Liver (tissue), 9 donors: ENCODE data around the gene FOCAD. TPM values are rescaled to one million over a fixed set of nuclear protein-coding genes. Genes with fewer than 3 reads are reported as not detected.

Experiments
- DNase-seq: peaks from one replicate; pipeline ENCODE4 v3.0.0-alpha.2; 2017; ENCODE audit warnings: low spot score
- H3K27ac ChIP-seq, 2 donors: one replicate each; pipeline ENCODE4 v1.7.0; 2013; ENCODE audit warnings: inconsistent platforms in 2 of 2, low read length in 2 of 2, control low read depth in 1 of 2, low read depth in 1 of 2, mild to moderate bottlenecking in 1 of 2
- H3K27me3 ChIP-seq, 4 donors: one replicate each; pipeline versions ENCODE4 v1.6.1 to v1.7.0; 2013; ENCODE audit warnings: low read length in 3 of 4, inconsistent platforms in 1 of 4, mild to moderate bottlenecking in 1 of 4, moderate library complexity in 1 of 4; ENCODE audit not compliant: control insufficient read depth in 4 of 4, insufficient read depth in 4 of 4
- H3K36me3 ChIP-seq, 4 donors: one replicate each; pipeline versions ENCODE4 v1.6.1 to v1.7.0; 2013; ENCODE audit warnings: low read length in 3 of 4, mild to moderate bottlenecking in 3 of 4, low read depth in 1 of 4, moderate library complexity in 1 of 4; ENCODE audit not compliant: control insufficient read depth in 4 of 4, insufficient read depth in 3 of 4
- H3K4me1 ChIP-seq, 4 donors: one replicate each; pipeline versions ENCODE4 v1.6.1 to v1.7.0; 2013; ENCODE audit warnings: low read length in 3 of 4, mild to moderate bottlenecking in 3 of 4, moderate library complexity in 1 of 4; ENCODE audit not compliant: control insufficient read depth in 4 of 4, insufficient read depth in 4 of 4
- H3K4me3 ChIP-seq, 3 donors: one replicate each; pipeline versions ENCODE4 v1.6.1 to v1.7.0; 2013; ENCODE audit warnings: low read length in 3 of 3, control low read depth in 1 of 3, low read depth in 1 of 3, mild to moderate bottlenecking in 1 of 3
- H3K9ac ChIP-seq, 2 donors: one replicate each; pipeline ENCODE4 v1.7.0; 2013; ENCODE audit warnings: low read length in 2 of 2, mild to moderate bottlenecking in 2 of 2, moderate library complexity in 2 of 2, control low read depth in 1 of 2, low read depth in 1 of 2
- H3K9me3 ChIP-seq, 4 donors: one replicate each; pipeline versions ENCODE4 v1.6.1 to v1.7.0; 2013; ENCODE audit warnings: low read length in 3 of 4; ENCODE audit not compliant: control insufficient read depth in 4 of 4
- ATF3 ChIP-seq: IDR thresholded peaks from 2 replicates; pipeline ENCODE4 v1.6.1; 2016; ENCODE audit warnings: antibody characterized with exemption
- CTCF ChIP-seq: fragments of 150-350 bp; IDR thresholded peaks from 2 replicates; pipeline ENCODE4 v1.5.1; 2017; ENCODE audit warnings: improper control_type of control experiment, low read depth, low read length; ENCODE audit not compliant: missing input control
- EGR1 ChIP-seq, 2 donors: IDR thresholded peaks; 2 replicates each; pipeline ENCODE4 v1.6.1; 2016 to 2018; ENCODE audit warnings: antibody characterized with exemption in 2 of 2, low read depth in 2 of 2
- FOXA1 ChIP-seq: IDR thresholded peaks from 2 replicates; pipeline ENCODE4 v1.6.1; 2016; ENCODE audit warnings: antibody characterized with exemption
- FOXA2 ChIP-seq: IDR thresholded peaks from 2 replicates; pipeline ENCODE4 v1.6.1; 2016; ENCODE audit warnings: antibody characterized with exemption
- GABPA ChIP-seq, 2 donors: IDR thresholded peaks in 1 of 2; conservative IDR thresholded peaks in 1 of 2; 2 replicates each; pipeline ENCODE4 v1.6.1; 2016; ENCODE audit warnings: antibody characterized with exemption in 2 of 2, mild to moderate bottlenecking in 1 of 2, moderate library complexity in 1 of 2
- HNF4A ChIP-seq, 2 donors: conservative IDR thresholded peaks; 2 replicates each; pipeline ENCODE4 v1.6.1; 2016; ENCODE audit warnings: antibody characterized with exemption in 2 of 2, mild to moderate bottlenecking in 2 of 2
- HNF4G ChIP-seq: IDR thresholded peaks from 2 replicates; pipeline ENCODE4 v1.6.1; 2016; ENCODE audit warnings: antibody characterized with exemption
- JUND ChIP-seq, 2 donors: IDR thresholded peaks; 2 replicates each; pipeline ENCODE4 v1.6.1; 2016; ENCODE audit warnings: antibody characterized with exemption in 2 of 2
- MAX ChIP-seq: IDR thresholded peaks from 2 replicates; pipeline ENCODE4 v1.6.1; 2016; ENCODE audit warnings: antibody characterized with exemption
- NR2F2 ChIP-seq: IDR thresholded peaks from 2 replicates; pipeline ENCODE4 v1.6.1; 2016; ENCODE audit warnings: antibody characterized with exemption
- RAD21 ChIP-seq, 2 donors: IDR thresholded peaks; 2 replicates each; pipeline ENCODE4 v1.6.1; 2016; ENCODE audit warnings: antibody characterized with exemption in 2 of 2, mild to moderate bottlenecking in 2 of 2
- REST ChIP-seq: IDR thresholded peaks from 2 replicates; pipeline ENCODE4 v1.6.1; 2016; ENCODE audit warnings: antibody characterized with exemption, mild to moderate bottlenecking
- RXRA ChIP-seq, 2 donors: IDR thresholded peaks; 2 replicates each; pipeline ENCODE4 v1.6.1; 2017 to 2018; ENCODE audit warnings: antibody characterized with exemption in 2 of 2, mild to moderate bottlenecking in 1 of 2
- SP1 ChIP-seq: IDR thresholded peaks from 2 replicates; pipeline ENCODE4 v1.6.1; 2018; ENCODE audit warnings: antibody characterized with exemption, mild to moderate bottlenecking
- TAF1 ChIP-seq: conservative IDR thresholded peaks from 2 replicates; pipeline ENCODE4 v1.6.1; 2016; ENCODE audit warnings: antibody characterized with exemption, mild to moderate bottlenecking
- YY1 ChIP-seq: IDR thresholded peaks from 2 replicates; pipeline ENCODE4 v1.6.1; 2016; ENCODE audit warnings: antibody characterized with exemption, mild to moderate bottlenecking
- ZBTB33 ChIP-seq: IDR thresholded peaks from 2 replicates; pipeline ENCODE4 v1.6.1; 2016; ENCODE audit warnings: antibody characterized with exemption
- WGBS: extraction: QIAGEN DNeasy Blood & Tissue Kit; methylation state at CpG from one replicate; pipeline ENCODE4 v1.1.7; 2013; 5-methylcytosine and 5-hydroxymethylcytosine counted together
- polyA plus RNA-seq, 2 donors: library from polyadenylated mRNA; stranded (reverse) in 1 of 2; unstranded in 1 of 2; fragments of 200-250 nt in 1 of 2; fragments of >200 nt in 1 of 2; fragmentation: Nextera tagmentation in 1 of 2; extraction: Ambion mirVana in 1 of 2; gene quantifications; one replicate each; pipeline versions ENCODE4 v1.2.1 to v1.2.3, GENCODE V29; 2013 to 2015
- total RNA-seq, 2 donors: library from RNA; depleted of rRNA; stranded (reverse); fragments of >200 nt; gene quantifications; one replicate each; pipeline ENCODE4 v1.2.3, GENCODE V29; 2014
- donor health status: healthy.
- donor health status: healthy.
- donor health status: healthy.
- donor health status: healthy.
- donor health status: healthy.

Gene FOCAD
- total and polyA plus RNA-seq, 4 donors = 3.2 to 21.0 (median 10.3) TPM

GRCh38 chr9:20984506-20984905, 300.4 kb downstream of the FOCAD start:
- DNase-seq = no peak
- WGBS = 84% methylated on average over 3 of the region's 3 CpGs
- Histone ChIP-seq H3K27me3 (no peaks in the 10 kb centered on the region), H3K4me1 (no peaks in the 10 kb centered on the region), H3K9me3 (no peaks in the 10 kb centered on the region), H3K9ac (no peak overlapping the region), H3K4me3 (no peak overlapping the region), H3K27ac (no peak overlapping the region), H3K36me3 (peaks cover 0 to 2% (median 0%) of the 10 kb centered on the region in 4 donors)
- TF ChIP-seq MAX (no peak), REST (no peak)

GRCh38 chr9:20985851-20986600, 302.0 kb downstream of the FOCAD start:
- 97% methylated on average over 6 of the region's 6 CpGs for WGBS
- Histone ChIP-seq H3K27me3 (no peaks in the 10 kb centered on the region), H3K4me3 (no peak overlapping the region), H3K36me3 (peaks cover 0 to 2% (median 1%) of the 10 kb centered on the region in 4 donors), H3K4me1 (peaks cover 0 to 3% (median 0%) of the 10 kb centered on the region in 4 donors), H3K27ac (no peak overlapping the region), H3K9ac (no peak overlapping the region), H3K9me3 (no peaks in the 10 kb centered on the region)
- no peak for DNase-seq
- TF ChIP-seq EGR1 (IDR thresholded peaks at IDR 0.05; ENCODE audit: low read depth in 2 of 2) = no peak
- TF ChIP-seq SP1 = no peak
- TF ChIP-seq GABPA (IDR thresholded peaks at IDR 0.05 in 1 of 2, conservative IDR thresholded peaks at IDR 0.05 in 1 of 2) = no peak
- no peak for TF ChIP-seq ZBTB33
- no peak for TF ChIP-seq REST
- no peak for TF ChIP-seq RXRA (IDR thresholded peaks at IDR 0.05)
- TF ChIP-seq TAF1 = no peak
- no peak for TF ChIP-seq HNF4A (conservative IDR thresholded peaks at IDR 0.05)
- no peak for TF ChIP-seq RAD21 (IDR thresholded peaks at IDR 0.05)
- TF ChIP-seq NR2F2 = no peak
- TF ChIP-seq FOXA2 = no peak
- no peak for TF ChIP-seq CTCF
- TF ChIP-seq ATF3 = no peak
- no peak for TF ChIP-seq HNF4G
- no peak for TF ChIP-seq MAX
- no peak for TF ChIP-seq YY1
- TF ChIP-seq JUND (IDR thresholded peaks at IDR 0.05) = no peak
- no peak for TF ChIP-seq FOXA1
